Left lung (tissue), 10 donors: ENCODE results near the gene CNTN4. TPM values are rescaled to one million over a fixed set of nuclear protein-coding genes. Genes with fewer than 3 reads are reported as not detected.

Experiments used
- ATAC-seq: fragments of 200-7000 bp; cut with Tn5 transposase; one replicate; pipeline ENCODE4 v1.9.1; 2020; ENCODE audit warnings: moderate library complexity
- DNase-seq, 4 donors: peaks; one replicate each; pipeline ENCODE4 v3.0.0-alpha.2; 2013 to 2020
- H3K27ac ChIP-seq, 2 donors: fragments of 200-600 bp; sonication (generic) in 1 of 2; one replicate each; pipeline versions ENCODE4 v1.5.0 to v1.8.0; 2020 to 2021
- H3K27me3 ChIP-seq, 2 donors: fragments of 200-600 bp; sonication (generic) in 1 of 2; one replicate each; pipeline versions ENCODE4 v1.5.0 to v1.8.0; 2020 to 2021
- H3K36me3 ChIP-seq, 2 donors: fragments of 200-600 bp; sonication (generic) in 1 of 2; one replicate each; pipeline versions ENCODE4 v1.5.0 to v1.8.0; 2020 to 2021
- H3K4me1 ChIP-seq, 2 donors: fragments of 200-600 bp; one replicate each; pipeline ENCODE4 v1.8.0; 2021
- H3K4me3 ChIP-seq, 2 donors: fragments of 200-600 bp; sonication (generic) in 1 of 2; one replicate each; pipeline versions ENCODE4 v1.5.0 to v1.8.0; 2020 to 2021; ENCODE audit warnings: mild to moderate bottlenecking in 1 of 2
- H3K9me3 ChIP-seq, 2 donors: fragments of 200-600 bp; sonication (generic) in 1 of 2; one replicate each; pipeline versions ENCODE4 v1.5.0 to v1.8.0; 2020 to 2021
- intact Hi-C, 2 donors: fragments of 100-400 bp; cut with DNase I; formaldehyde crosslinking; loops; one replicate each; pipeline versions ENCODE4 v1.11.2 to v1.14.2; 2022
- polyA plus RNA-seq, 6 donors: library from polyadenylated mRNA; unstranded; fragments of 120-200 nt; gene quantifications; one replicate each; pipeline ENCODE4 v1.2.1, GENCODE V29; 2013; ENCODE audit not compliant: insufficient read length in 6 of 6
- total RNA-seq, 2 donors: library from RNA; stranded (reverse); fragmentation: NEBNext Ultra II Directional; extraction: Animal tissue kit (Norgen Biotek cat#: 25700); gene quantifications; one replicate each; pipeline ENCODE4 v1.2.1, GENCODE V29; 2021
- TF ChIP-seq, protein P1 (sequence below), 2 donors: fragments of 200-600 bp; sonication (generic) in 1 of 2; IDR thresholded peaks; one replicate each; pipeline versions ENCODE4 v1.5.0 to v1.8.0; 2021; ENCODE audit warnings: antibody characterized with exemption in 2 of 2
- donor health status: DM: no; HTN: yes; CAD: no.
- donor health status: DM: no; HTN: no; CAD: no.

CNTN4 gene
- total and polyA plus RNA-seq, 8 donors, result 5.9 to 10.4 (median 8.2) TPM

DNA sequence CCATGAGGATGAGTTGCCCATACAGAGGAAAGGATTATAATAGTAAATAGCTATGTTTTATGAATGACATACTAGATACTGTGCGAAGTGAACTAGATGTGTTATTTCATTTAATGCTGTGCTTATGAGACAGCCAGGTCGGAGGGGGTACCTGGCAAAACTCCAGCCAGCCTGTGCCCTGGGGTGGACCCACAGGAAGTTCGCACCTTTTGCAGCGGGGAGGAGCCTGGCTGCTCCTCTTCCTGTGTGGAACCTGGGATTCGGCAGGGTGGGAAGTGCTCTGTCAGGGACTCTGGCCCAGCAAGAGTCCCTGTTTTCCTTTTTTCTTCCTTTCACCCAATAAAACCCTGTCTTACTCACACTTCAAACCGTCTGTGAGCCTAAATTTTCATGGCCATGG lies 559.3 kb downstream of the CNTN4 start:
- intact Hi-C loops, result no loop called here

DNA sequence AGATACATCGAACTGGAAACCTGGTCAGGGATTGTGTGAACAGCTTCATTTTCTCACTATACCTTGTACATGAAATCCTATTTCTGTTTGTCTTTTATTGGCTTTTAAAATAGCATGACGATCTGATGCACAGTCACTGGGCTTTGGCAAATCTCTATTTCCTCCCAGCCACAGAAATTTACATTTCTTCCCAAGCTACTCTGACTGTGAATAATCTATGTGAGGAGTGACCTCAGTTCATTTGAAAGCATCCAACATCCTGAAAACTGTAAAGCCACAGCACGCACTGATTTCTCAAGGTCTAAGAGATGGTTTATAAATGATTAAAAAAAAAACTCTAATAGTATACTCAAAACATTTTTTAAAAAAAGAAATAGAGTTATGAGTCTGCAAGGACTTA lies 561.2 kb downstream of the CNTN4 start:
- Histone ChIP-seq H3K36me3 (no peaks in the 10 kb centered on the region), H3K9me3 (no peaks in the 10 kb centered on the region), H3K4me3 (no peak overlapping the region), H3K4me1 (no peaks in the 10 kb centered on the region), H3K27me3 (no peaks in the 10 kb centered on the region), H3K27ac (no peak overlapping the region)
- intact Hi-C loops, result no loop called here
- ATAC-seq, result no peak
- TF ChIP-seq, protein P1, sequence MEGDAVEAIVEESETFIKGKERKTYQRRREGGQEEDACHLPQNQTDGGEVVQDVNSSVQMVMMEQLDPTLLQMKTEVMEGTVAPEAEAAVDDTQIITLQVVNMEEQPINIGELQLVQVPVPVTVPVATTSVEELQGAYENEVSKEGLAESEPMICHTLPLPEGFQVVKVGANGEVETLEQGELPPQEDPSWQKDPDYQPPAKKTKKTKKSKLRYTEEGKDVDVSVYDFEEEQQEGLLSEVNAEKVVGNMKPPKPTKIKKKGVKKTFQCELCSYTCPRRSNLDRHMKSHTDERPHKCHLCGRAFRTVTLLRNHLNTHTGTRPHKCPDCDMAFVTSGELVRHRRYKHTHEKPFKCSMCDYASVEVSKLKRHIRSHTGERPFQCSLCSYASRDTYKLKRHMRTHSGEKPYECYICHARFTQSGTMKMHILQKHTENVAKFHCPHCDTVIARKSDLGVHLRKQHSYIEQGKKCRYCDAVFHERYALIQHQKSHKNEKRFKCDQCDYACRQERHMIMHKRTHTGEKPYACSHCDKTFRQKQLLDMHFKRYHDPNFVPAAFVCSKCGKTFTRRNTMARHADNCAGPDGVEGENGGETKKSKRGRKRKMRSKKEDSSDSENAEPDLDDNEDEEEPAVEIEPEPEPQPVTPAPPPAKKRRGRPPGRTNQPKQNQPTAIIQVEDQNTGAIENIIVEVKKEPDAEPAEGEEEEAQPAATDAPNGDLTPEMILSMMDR (IDR thresholded peaks at IDR 0.05), result no peak
- DNase-seq, result no peak

More for the DNA sequence above, 559.3 kb downstream of the CNTN4 start:
- Histone ChIP-seq H3K9me3 (no peaks in the 10 kb centered on the region), H3K36me3 (no peaks in the 10 kb centered on the region), H3K4me3 (no peak overlapping the region), H3K27ac (no peak overlapping the region), H3K27me3 (no peaks in the 10 kb centered on the region), H3K4me1 (no peaks in the 10 kb centered on the region)
- DNase-seq (no peak), ATAC-seq (no peak)
- TF ChIP-seq, protein P1 (IDR thresholded peaks at IDR 0.05), result no peak

DNA sequence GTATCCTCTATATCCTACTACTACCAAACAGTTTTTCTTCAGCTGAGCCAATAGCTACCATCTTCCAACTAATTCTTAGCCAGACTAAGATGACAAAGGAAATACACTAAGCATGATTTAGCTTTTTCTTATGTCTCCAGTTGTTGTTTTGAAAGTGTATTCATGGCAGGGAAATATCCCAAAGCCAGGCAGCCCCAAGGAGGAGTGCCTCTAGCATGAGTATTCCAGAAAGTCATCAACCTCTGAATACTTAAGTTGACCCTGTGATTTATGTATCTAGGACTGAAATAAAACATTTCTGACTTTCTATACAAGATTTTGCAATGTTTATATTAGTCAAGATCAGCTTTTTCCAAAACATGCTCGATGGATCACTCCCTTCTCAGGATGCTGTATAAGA lies 562.4 kb downstream of the CNTN4 start:
- H3K36me3 ChIP-seq, result no peaks in the 10 kb centered on the region
- ATAC-seq (no peak), DNase-seq (no peak)
- no peak overlapping the region for H3K27ac ChIP-seq
- no peaks in the 10 kb centered on the region for H3K9me3 ChIP-seq
- no peaks in the 10 kb centered on the region for H3K4me1 ChIP-seq
- intact Hi-C loops, result no loop called here
- TF ChIP-seq, protein P1 (IDR thresholded peaks at IDR 0.05), result no peak
- no peaks in the 10 kb centered on the region for H3K27me3 ChIP-seq
- H3K4me3 ChIP-seq, result no peak overlapping the region

DNA sequence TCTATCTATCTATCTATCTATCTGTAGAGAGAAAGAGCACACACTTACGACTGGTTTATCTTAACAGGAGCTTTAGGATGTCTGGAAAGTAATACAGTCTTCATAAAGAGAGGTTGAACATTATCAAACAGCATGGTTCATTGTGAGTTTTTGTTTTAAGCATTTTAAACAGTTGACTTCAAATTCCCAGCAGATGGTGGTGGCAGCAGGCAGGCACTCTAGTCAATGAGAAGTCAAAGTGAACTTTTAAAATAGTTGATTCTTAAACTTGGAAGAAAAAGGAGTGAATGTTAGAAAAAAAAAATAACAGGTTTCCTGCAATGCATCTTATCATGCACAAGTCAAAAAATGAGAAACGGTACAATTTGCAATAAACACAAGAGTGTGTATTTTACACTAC lies 578.8 kb downstream of the CNTN4 start:
- H3K9me3 ChIP-seq, result no peaks in the 10 kb centered on the region
- DNase-seq, result no peak
- H3K36me3 ChIP-seq, result no peaks in the 10 kb centered on the region
- H3K4me3 ChIP-seq, result no peak overlapping the region
- H3K4me1 ChIP-seq, result no peaks in the 10 kb centered on the region
- intact Hi-C loops, result no loop called here
- H3K27me3 ChIP-seq, result no peaks in the 10 kb centered on the region
- ATAC-seq, result no peak
- no peak overlapping the region for H3K27ac ChIP-seq
- TF ChIP-seq, protein P1 (IDR thresholded peaks at IDR 0.05), result no peak

DNA sequence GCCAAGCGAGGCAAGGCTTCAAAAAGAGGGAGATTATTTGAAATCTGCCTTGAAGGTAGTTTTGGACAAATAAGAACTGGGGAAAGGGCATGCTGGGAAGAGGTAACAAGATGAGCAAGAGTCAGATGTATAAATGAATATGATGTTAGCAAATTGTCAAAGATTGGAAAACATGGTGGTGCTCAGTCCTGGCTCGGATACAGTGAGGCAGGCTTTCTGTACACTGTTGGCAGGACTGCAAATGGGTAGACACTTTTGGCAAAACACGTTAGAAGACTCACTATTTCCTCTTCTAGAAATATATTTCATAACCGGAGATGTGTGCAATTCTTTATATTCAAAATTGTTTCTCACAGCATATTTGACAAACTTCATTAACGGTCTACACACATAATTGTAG lies 581.6 kb downstream of the CNTN4 start:
- TF ChIP-seq, protein P1 (IDR thresholded peaks at IDR 0.05), result no peak
- no peaks in the 10 kb centered on the region for H3K9me3 ChIP-seq
- DNase-seq, result no peak
- ATAC-seq, result no peak
- no peaks in the 10 kb centered on the region for H3K36me3 ChIP-seq
- no peaks in the 10 kb centered on the region for H3K27me3 ChIP-seq
- no peak overlapping the region for H3K27ac ChIP-seq
- intact Hi-C loops, result no loop called here
- no peaks in the 10 kb centered on the region for H3K4me1 ChIP-seq
- no peak overlapping the region for H3K4me3 ChIP-seq
